ENCODE results near the gene RBBP8NL.

The RBBP8NL gene

DNA sequence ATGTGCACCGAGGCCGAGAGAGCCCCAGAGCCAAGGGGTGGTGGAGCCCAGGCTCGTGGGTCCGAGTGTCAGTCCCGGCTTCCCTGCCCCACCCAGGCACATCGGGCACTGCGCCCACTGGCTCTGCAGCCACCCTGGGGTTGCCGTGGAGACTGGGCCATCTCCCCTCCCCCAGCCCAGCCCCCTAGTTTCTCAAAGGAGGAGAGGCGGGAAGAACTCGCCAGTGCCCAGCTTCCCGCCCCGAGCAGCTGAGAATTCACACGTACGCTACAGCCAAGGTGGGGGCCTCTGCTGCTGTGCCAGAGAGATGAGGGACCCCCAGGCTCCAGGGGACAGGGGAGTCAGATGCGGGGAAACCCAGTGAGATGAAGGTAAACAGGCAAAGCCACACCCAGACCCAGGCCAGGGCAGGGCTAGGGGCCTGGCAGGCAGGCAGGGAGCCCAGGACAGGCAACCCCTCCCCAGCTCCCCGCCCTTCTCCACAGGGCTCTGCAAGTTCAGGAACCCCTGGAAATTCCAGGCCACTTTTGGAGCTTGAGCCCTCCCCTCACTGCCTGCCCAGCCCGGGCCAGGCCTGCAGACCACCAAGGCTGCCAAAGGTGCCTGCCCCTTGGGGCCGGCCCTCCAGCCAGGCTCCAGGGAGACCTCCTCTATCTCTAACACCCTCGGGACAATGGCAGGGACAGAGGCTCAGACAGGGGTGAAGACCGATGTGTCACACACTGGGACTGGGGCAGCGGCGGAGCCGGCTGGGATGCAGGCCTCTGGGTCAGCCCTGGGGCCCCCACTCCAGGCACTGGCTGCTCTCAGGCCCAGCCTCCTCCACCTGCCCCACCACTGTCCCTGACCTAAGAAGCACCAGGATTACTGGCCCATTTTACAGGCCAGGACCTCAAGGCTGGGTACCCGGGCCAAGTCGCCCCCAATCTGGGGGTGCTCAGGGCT lies 66.2 kb downstream of the RBBP8NL start:
- no peak for ATAC-seq
- TF ChIP-seq, protein P1, sequence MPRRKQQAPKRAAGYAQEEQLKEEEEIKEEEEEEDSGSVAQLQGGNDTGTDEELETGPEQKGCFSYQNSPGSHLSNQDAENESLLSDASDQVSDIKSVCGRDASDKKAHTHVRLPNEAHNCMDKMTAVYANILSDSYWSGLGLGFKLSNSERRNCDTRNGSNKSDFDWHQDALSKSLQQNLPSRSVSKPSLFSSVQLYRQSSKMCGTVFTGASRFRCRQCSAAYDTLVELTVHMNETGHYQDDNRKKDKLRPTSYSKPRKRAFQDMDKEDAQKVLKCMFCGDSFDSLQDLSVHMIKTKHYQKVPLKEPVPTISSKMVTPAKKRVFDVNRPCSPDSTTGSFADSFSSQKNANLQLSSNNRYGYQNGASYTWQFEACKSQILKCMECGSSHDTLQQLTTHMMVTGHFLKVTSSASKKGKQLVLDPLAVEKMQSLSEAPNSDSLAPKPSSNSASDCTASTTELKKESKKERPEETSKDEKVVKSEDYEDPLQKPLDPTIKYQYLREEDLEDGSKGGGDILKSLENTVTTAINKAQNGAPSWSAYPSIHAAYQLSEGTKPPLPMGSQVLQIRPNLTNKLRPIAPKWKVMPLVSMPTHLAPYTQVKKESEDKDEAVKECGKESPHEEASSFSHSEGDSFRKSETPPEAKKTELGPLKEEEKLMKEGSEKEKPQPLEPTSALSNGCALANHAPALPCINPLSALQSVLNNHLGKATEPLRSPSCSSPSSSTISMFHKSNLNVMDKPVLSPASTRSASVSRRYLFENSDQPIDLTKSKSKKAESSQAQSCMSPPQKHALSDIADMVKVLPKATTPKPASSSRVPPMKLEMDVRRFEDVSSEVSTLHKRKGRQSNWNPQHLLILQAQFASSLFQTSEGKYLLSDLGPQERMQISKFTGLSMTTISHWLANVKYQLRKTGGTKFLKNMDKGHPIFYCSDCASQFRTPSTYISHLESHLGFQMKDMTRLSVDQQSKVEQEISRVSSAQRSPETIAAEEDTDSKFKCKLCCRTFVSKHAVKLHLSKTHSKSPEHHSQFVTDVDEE (CRISPR knock-in tag; IDR thresholded peaks at IDR 0.05) = no peak
- TF ChIP-seq TCF4 (CRISPR knock-in tag; IDR thresholded peaks at IDR 0.05; ENCODE audit: borderline replicate concordance) = no peak
- no peak for TF ChIP-seq GLIS3 (CRISPR knock-in tag; IDR thresholded peaks at IDR 0.05)
- TF ChIP-seq ZNF70 (CRISPR knock-in tag; IDR thresholded peaks at IDR 0.05) = no peak
- no peak for TF ChIP-seq ZNF565 (CRISPR knock-in tag; conservative IDR thresholded peaks at IDR 0.05; ENCODE audit: low read depth)
- TF ChIP-seq ZFP3 (CRISPR knock-in tag; IDR thresholded peaks at IDR 0.05) = no peak
- no peak for TF ChIP-seq ISL1 (CRISPR knock-in tag; IDR thresholded peaks at IDR 0.05)
- no peak for TF ChIP-seq SNAI2 (CRISPR knock-in tag; IDR thresholded peaks at IDR 0.05)

Measured in SK-N-SH treated with all-trans-retinoic acid at 6 μM for 48 hours (cell line).